ENCODE results near the gene NCAPG2.

GRCh38 chr7:158648168-158648567, 56.4 kb downstream of the NCAPG2 start:
- no peak for TF ChIP-seq UBTF (CRISPR knock-in tag; IDR thresholded peaks at IDR 0.05)
- no peak for TF ChIP-seq ATF3 (CRISPR knock-in tag; IDR thresholded peaks at IDR 0.05)
- TF ChIP-seq DNMT1 (CRISPR knock-in tag; IDR thresholded peaks at IDR 0.05), result no peak
- no peak for TF ChIP-seq EP300 (IDR thresholded peaks at IDR 0.05; ENCODE audit: low read depth in 2 of 2, low read length in 2 of 2)
- TF ChIP-seq EP300 (CRISPR knock-in tag; IDR thresholded peaks at IDR 0.05; ENCODE audit: borderline replicate concordance), result no peak

Data from HepG2 (cell line).